C4-2B (cell line): Measurements from ENCODE around the gene INTS7.
A peak's percentile ranks its signal among the peaks of the same experiment; 100 is the strongest.

Source experiments
- H3K27ac ChIP-seq: fragments of 450-650 bp; 2 replicates; pipeline ENCODE4 v1.5.1; 2017
- ZFX ChIP-seq: fragments of 450-650 bp; IDR thresholded peaks from 2 replicates; pipeline ENCODE4 v1.6.1; 2017
- TF ChIP-seq, protein P1 (sequence below): fragments of 450-650 bp; conservative IDR thresholded peaks from 2 replicates; pipeline ENCODE4 v1.5.1; 2017; ENCODE audit warnings: mild to moderate bottlenecking

INTS7 gene

DNA sequence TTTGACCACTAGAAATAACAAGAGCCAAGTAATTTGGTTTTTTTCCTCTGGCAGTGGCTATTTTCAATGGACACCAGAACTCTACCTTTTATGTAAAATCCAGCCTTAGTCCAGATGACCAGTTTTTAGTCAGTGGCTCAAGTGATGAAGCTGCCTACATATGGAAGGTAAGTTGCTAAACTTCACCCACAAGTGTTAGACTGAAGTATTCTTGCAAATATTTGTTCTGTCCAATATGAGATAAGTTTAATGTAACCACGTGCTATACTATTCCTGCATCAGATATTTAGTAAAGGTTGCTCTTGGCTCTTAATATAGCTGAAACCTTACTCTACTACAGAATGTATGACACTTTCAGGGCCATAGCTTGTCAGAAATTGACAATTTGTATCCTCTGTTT is 36.7 kb upstream of the INTS7 start:
- no peak overlapping the region for H3K27ac ChIP-seq
- TF ChIP-seq ZFX, result no peak
- TF ChIP-seq, protein P1, sequence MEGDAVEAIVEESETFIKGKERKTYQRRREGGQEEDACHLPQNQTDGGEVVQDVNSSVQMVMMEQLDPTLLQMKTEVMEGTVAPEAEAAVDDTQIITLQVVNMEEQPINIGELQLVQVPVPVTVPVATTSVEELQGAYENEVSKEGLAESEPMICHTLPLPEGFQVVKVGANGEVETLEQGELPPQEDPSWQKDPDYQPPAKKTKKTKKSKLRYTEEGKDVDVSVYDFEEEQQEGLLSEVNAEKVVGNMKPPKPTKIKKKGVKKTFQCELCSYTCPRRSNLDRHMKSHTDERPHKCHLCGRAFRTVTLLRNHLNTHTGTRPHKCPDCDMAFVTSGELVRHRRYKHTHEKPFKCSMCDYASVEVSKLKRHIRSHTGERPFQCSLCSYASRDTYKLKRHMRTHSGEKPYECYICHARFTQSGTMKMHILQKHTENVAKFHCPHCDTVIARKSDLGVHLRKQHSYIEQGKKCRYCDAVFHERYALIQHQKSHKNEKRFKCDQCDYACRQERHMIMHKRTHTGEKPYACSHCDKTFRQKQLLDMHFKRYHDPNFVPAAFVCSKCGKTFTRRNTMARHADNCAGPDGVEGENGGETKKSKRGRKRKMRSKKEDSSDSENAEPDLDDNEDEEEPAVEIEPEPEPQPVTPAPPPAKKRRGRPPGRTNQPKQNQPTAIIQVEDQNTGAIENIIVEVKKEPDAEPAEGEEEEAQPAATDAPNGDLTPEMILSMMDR, result no peak

DNA sequence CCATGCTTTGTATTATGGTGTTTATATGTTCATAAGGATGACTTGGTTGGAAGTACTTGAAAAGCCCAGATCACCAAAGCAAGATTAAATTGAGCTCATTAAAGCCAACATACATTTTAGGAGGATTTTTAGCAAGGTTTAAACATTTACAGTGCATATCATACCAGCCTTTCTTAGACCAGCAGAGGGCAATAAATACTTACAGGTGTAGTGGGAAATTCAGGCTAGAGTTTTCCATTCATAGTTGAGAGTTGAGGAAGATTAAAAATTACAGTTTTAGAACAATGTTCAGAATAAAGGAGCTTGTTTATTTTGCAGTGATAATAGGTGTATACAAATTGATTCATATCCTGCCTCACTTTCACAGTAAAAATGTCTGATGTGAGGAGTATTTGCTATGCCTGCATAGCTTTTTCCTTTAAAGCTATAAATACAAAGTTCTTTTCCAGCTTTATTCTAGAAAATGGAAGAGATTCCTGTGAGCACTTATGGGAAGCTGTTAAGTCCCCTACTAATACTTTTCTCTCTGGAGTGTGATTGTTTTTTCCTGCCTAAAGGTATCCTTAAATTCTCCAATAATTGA is 35.5 kb upstream of the INTS7 start:
- TF ChIP-seq, protein P1, result peak; percentile 79
- no peak for TF ChIP-seq ZFX
- H3K27ac ChIP-seq, result no peak overlapping the region

DNA sequence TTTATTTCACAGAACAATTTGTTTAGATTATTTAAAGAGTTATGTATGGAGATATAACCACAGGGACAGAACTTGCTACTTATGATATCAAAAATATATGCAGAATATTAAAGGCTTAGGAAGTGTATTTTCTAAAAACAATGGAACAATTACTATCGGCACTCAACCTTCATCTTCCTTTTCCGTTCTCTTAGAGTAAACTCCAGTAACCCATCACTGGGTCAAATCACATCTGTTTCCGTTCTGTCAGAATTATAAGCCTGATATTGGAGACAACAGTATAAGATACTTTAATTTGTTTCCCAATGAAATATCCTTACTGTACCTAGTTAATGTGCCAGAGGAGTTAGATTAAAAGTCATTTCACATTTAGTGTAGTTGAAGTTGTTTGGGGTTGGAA is 32.4 kb upstream of the INTS7 start:
- TF ChIP-seq, protein P1, result no peak
- no peak for TF ChIP-seq ZFX

DNA sequence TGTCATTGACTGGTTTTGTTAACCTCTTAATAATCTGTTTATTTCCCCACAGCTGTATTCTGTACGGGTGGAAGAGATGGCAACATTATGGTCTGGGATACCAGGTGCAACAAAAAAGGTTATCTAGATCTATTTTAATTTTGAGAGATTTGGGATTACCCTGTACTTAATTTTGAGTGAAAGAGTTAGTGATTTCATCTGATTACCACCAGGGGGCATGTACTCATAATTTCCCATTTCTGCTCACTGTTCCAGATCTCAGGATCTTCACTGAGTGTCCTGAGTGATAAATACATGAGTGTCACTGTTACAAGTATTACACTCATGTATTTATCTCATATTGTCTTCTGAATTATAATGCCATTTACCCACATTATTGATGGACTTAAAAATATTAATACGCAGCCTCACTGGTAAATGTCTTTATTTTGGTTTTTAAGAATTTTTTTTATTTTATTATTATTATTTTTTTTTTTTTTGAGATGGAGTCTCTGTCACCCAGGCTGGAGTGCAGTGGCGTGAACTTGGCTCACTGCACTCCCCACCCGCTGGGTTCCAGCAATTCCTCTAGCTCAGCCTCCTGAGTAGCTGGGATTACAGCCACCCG is 27.6 kb upstream of the INTS7 start:
- TF ChIP-seq, protein P1, result peak; percentile 84
- no peak for TF ChIP-seq ZFX
- no peak overlapping the region for H3K27ac ChIP-seq

More for the DNA sequence above, 32.4 kb upstream of the INTS7 start:
- H3K27ac ChIP-seq, result no peak overlapping the region

DNA sequence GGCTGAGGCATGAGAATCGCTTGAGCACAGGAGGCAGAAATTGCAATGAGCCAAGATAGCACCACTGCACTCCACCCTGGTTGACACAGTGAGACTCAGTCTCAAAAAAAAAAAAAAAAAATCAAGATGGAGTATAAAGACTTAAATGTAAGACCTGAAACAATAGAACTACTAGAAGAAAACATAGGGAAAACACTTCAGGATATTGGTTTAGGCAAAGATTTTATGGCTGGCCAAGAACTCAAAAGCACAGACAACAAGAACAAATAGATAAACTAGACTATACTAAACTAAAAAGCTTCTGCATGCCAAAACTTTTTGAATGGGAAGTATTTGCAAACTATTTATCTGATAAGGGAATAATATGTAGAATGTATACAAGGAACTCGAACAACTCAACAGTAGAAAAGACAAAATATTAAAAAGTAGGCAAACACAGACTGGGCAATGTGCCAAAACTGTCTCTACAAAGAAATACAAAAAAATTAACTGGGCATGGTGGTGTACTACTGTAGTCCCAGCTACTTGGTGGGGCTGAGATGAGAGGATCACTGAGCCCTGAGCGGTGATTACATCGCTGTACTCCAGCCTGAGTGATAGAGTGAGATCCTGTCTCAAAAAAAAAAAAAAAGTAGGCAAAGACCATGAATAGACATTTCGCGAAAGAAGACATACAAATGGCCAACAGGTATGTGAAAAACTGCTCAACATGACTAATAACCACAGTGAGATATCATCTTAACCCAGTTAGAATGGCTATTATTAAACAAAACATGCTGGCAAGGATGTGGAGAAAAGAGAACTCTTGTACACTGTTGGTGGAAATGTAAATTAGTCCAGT is 25.5 kb upstream of the INTS7 start:
- no peak overlapping the region for H3K27ac ChIP-seq
- TF ChIP-seq, protein P1, result no peak
- no peak for TF ChIP-seq ZFX

DNA sequence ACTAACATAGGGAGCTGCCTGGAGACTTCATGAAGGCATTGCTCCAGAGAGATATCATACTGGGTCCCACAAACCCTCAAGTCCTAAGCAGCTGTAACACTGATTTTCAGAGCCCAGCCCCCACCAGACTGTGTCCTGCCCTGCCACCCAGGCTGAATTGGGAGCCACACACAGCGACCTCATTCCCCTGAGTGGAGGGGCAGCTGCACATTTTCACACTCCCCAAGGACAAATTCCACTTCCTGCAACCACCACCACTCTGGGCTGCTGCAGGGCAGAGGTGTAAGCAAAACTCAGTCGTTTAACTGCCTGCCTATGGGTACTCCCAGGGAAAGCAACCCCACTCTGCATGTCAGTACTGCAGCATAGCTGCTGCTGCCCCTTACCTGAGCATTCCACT is 20.0 kb upstream of the INTS7 start:
- TF ChIP-seq, protein P1, result no peak
- TF ChIP-seq ZFX, result no peak
- H3K27ac ChIP-seq, result no peak overlapping the region

DNA sequence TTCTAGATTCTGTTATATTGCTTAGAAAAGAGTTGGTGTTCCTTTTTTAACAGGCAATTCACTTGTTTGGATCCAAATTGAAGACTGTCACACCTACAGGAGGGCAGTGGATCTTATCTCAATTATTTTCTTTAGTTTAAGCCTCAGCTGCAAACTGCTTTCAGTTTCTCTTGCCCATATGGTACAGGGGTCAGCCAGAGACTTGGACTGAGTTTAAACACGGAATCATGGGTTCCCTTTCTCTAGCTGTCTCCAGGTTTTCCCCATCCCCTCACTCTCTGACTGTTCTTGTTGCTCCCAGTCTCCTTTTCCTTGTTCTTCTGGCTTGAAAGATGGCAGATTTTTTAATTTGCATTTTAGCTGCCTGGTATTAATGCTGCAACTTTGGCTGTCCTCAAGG is 18.6 kb upstream of the INTS7 start:
- H3K27ac ChIP-seq, result no peak overlapping the region
- no peak for TF ChIP-seq ZFX
- TF ChIP-seq, protein P1, result no peak
